Testis (tissue), 3 donors: ENCODE results near the gene SCAPER. TPM values are rescaled to one million over a fixed set of nuclear protein-coding genes. Genes with fewer than 3 reads are reported as not detected.

Experiments used
- DNase-seq: peaks from one replicate; pipeline ENCODE4 v3.0.0-alpha.2; 2019
- H3K27ac ChIP-seq, 2 donors: fragments of 200-600 bp; sonication (generic); one replicate each; pipeline ENCODE4 v1.5.1; 2019
- H3K27me3 ChIP-seq: fragments of 200-600 bp; sonication (generic); one replicate; pipeline ENCODE4 v1.5.1; 2019
- H3K36me3 ChIP-seq: fragments of 200-600 bp; sonication (generic); one replicate; pipeline ENCODE4 v1.5.1; 2017; ENCODE audit warnings: low read depth; ENCODE audit errors: missing control alignments
- H3K4me1 ChIP-seq: fragments of 200-600 bp; sonication (generic); one replicate; pipeline ENCODE4 v1.5.1; 2019
- H3K4me3 ChIP-seq, 2 donors: fragments of 200-600 bp; sonication (generic); one replicate each; pipeline ENCODE4 v1.5.1; 2017 to 2019
- H3K9me3 ChIP-seq: fragments of 200-600 bp; sonication (generic); one replicate; pipeline ENCODE4 v1.5.1; 2017
- POLR2A ChIP-seq: fragments of 450-650 bp; IDR thresholded peaks from one replicate; pipeline ENCODE4 v1.6.1; 2017; ENCODE audit warnings: antibody characterized with exemption, mild to moderate bottlenecking, moderate library complexity
- WGBS, 2 donors: methylation state at CpG; one replicate each; pipeline ENCODE4 v1.1.5; 2018; 5-methylcytosine and 5-hydroxymethylcytosine counted together
- intact Hi-C: fragments of 100-400 bp; cut with DNase I; formaldehyde crosslinking; loops from one replicate; pipeline ENCODE4 v1.15.1; 2023; ENCODE audit warnings: low total_unique reads
- polyA plus RNA-seq: library from polyadenylated mRNA; stranded (reverse); fragments of 350-450 nt; fragmentation: Illumina TruSeq; extraction: RNeasy Lipid Tissue Mini Kit (QIAGEN cat#74804); gene quantifications from one replicate; pipeline ENCODE4 v1.2.3, GENCODE V29; 2014; ENCODE audit warnings: low read depth, low replicate concordance; ENCODE audit not compliant: insufficient read depth
- total RNA-seq, 2 donors: library from RNA; depleted of rRNA; stranded (reverse); fragments of >200 nt; gene quantifications; one replicate each; pipeline ENCODE4 v1.2.3, GENCODE V29; 2016
- TF ChIP-seq, protein P1 (sequence below), 3 experiments: fragments of 450-650 bp in 2 of 3; fragments of 200-600 bp in 1 of 3; sonication (generic) in 1 of 3; IDR thresholded peaks; one replicate each; pipeline ENCODE4 v1.5.1; 2016 to 2019; ENCODE audit warnings: antibody characterized with exemption in 3 of 3, mild to moderate bottlenecking in 2 of 3, moderate library complexity in 1 of 3

The SCAPER gene
- total and polyA plus RNA-seq, 3 donors from 2014 or later = 43.7 to 60.7 (median 54.8) TPM

DNA sequence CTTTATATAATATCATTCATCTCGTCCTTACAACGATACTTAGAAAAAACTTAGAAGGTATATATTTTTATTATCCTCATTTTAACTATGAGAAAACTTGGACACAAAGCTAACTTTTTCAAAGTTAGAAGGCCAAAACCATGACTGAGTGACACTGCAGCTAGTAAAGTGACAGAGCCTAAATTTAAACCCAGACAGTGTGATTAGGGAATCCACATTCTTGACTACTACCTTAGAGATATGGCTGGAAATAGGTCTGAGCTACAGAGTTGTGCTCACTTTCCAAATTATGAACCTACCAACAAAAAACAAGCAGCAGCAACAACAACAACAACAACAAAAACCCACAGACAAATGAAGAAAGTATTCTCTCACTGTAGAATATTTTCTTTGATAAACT is 236.2 kb downstream of the SCAPER start:
- Histone ChIP-seq H3K4me1 (no peaks in the 10 kb centered on the region), H3K4me3 (no peak overlapping the region), H3K27me3 (no peaks in the 10 kb centered on the region), H3K9me3 (no peaks in the 10 kb centered on the region), H3K27ac (no peak overlapping the region), H3K36me3 (no peaks in the 10 kb centered on the region)
- DNase-seq = no peak
- 93 to 97% methylated on average over 2 of the region's 2 CpGs for WGBS, 2 donors
- TF ChIP-seq, protein P1, sequence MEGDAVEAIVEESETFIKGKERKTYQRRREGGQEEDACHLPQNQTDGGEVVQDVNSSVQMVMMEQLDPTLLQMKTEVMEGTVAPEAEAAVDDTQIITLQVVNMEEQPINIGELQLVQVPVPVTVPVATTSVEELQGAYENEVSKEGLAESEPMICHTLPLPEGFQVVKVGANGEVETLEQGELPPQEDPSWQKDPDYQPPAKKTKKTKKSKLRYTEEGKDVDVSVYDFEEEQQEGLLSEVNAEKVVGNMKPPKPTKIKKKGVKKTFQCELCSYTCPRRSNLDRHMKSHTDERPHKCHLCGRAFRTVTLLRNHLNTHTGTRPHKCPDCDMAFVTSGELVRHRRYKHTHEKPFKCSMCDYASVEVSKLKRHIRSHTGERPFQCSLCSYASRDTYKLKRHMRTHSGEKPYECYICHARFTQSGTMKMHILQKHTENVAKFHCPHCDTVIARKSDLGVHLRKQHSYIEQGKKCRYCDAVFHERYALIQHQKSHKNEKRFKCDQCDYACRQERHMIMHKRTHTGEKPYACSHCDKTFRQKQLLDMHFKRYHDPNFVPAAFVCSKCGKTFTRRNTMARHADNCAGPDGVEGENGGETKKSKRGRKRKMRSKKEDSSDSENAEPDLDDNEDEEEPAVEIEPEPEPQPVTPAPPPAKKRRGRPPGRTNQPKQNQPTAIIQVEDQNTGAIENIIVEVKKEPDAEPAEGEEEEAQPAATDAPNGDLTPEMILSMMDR (IDR thresholded peaks at IDR 0.05) = no peak
- TF ChIP-seq POLR2A = no peak
- intact Hi-C loops = no loop called here

DNA sequence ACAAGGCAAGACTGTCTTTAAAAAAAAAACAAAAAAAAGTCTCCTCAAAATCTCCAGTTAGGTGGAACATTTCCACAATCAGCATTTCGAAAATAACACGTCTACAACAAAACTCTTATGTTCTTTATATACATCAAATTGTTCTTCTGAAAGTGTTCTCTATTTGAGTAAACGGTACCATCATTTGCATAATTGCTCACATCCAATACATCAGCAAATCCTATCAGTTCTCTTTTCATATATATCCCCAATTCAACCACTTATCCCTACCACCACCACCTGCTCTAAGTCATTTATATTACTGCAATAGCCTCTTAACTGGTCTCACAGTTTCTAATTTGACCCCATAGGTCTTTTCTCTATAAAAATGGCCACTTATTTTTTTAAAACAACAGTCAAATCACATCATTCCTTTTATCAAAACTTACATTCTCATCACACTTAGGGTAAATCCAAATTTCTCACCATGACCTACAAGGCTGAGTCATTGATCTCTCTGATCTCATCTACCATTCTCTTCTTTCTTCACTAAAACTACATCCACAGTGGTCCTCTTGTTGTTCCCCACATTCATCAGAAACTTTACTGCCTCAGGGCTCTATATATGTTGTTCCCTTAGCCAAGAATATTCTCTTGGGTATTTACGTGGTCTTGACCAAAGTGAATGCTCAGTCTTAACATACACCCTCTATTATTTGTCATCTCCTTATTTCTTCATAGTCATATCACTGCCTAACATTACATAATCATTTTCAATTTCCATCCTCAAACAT is 237.0 kb downstream of the SCAPER start:
- WGBS, 2 donors = 92 to 96% methylated on average over 4 of the region's 4 CpGs
- Histone ChIP-seq H3K4me3 (no peak overlapping the region), H3K4me1 (no peaks in the 10 kb centered on the region), H3K36me3 (no peaks in the 10 kb centered on the region), H3K27ac (no peak overlapping the region), H3K9me3 (no peaks in the 10 kb centered on the region), H3K27me3 (no peaks in the 10 kb centered on the region)
- DNase-seq = no peak
- intact Hi-C loops = no loop called here
- TF ChIP-seq POLR2A = no peak
- TF ChIP-seq, protein P1 (IDR thresholded peaks at IDR 0.05) = no peak

DNA sequence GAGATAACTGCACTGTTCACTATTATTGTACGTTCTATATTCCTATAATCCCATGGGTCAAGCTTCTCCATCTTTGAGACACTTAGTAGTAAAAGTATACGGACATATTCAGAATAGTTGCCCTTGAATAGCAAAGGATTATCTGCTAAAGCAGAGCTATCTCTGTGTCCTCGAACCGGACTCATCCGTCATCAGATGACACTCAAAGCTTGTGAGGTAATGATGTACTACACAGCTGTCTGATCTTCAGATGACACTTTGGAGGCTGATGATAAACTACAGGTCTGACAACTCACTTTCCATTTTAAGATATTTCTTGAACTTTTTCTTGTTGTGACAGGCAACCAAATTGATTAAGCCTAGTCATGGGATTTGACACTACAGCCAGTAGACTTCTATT is 240.2 kb downstream of the SCAPER start:
- intact Hi-C loops = no loop called here
- H3K36me3 ChIP-seq = no peaks in the 10 kb centered on the region
- H3K27me3 ChIP-seq = no peaks in the 10 kb centered on the region
- 70 to 78% methylated on average over 5 of the region's 5 CpGs for WGBS, 2 donors
- no peak overlapping the region for H3K4me3 ChIP-seq
- no peaks in the 10 kb centered on the region for H3K4me1 ChIP-seq
- H3K27ac ChIP-seq = no peak overlapping the region
- no peak for DNase-seq
- no peaks in the 10 kb centered on the region for H3K9me3 ChIP-seq
- TF ChIP-seq, protein P1 (IDR thresholded peaks at IDR 0.05) = no peak
- no peak for TF ChIP-seq POLR2A

DNA sequence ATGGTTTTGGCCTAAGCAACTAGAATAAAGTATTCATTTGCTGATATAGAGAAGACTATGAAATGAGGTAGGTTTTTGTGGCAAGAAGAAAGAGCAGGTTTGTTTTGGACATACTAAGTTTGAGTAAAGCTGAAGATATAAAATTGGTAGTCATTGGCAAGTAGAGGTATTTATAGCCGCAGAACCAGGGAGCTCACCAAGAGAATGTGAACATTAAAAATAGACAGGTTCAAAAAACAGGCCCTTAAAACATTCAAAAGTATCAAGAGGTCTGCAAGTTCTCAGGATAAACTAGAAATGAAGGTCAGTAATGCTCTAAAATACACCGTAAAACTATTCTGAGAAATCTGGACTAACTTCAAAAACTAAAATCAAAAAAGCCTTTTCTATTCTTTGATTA is 240.7 kb downstream of the SCAPER start:
- no peak for DNase-seq
- no peaks in the 10 kb centered on the region for H3K9me3 ChIP-seq
- no peaks in the 10 kb centered on the region for H3K36me3 ChIP-seq
- intact Hi-C loops = no loop called here
- TF ChIP-seq, protein P1 (IDR thresholded peaks at IDR 0.05) = no peak
- no peak for TF ChIP-seq POLR2A
- 83 to 85% methylated on average over 2 of the region's 2 CpGs for WGBS, 2 donors
- no peaks in the 10 kb centered on the region for H3K27me3 ChIP-seq
- H3K4me1 ChIP-seq = no peaks in the 10 kb centered on the region
- no peak overlapping the region for H3K27ac ChIP-seq
- no peak overlapping the region for H3K4me3 ChIP-seq

DNA sequence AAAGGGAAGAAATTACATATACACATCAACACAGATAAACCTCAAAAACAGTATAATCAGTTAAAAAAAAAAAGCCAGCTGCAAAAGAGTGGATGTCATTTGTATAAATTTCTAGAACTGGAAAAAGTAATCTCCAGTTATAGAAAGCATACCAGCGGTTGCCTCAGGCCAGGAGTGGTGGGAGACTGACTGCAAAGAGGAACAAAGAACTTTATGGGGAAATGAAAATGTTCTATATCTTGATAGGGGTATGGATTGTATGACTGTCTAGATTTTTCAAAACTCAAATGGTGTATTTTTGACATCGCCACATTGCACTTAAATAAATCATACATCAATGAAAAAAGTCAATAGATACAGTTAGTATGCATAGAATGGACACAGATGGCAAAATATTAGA is 241.6 kb downstream of the SCAPER start:
- no peak for DNase-seq
- no peak overlapping the region for H3K27ac ChIP-seq
- H3K27me3 ChIP-seq = no peaks in the 10 kb centered on the region
- TF ChIP-seq POLR2A = no peak
- TF ChIP-seq, protein P1 (IDR thresholded peaks at IDR 0.05) = no peak
- H3K4me3 ChIP-seq = no peak overlapping the region
- no peaks in the 10 kb centered on the region for H3K9me3 ChIP-seq
- intact Hi-C loops = no loop called here
- no peaks in the 10 kb centered on the region for H3K36me3 ChIP-seq
- no peaks in the 10 kb centered on the region for H3K4me1 ChIP-seq
- 94 to 96% methylated on average over 2 of the region's 2 CpGs for WGBS, 2 donors
